NCI-H1694 (cell line): ENCODE measurements around the gene HSPA1A.

Experiments used
- DNase-seq: peaks from one replicate; lab custom pipeline; 2025; lab: John Stamatoyannopoulos, UW

HSPA1A gene

GRCh38 chr6:31865205-31866118 lies 50.1 kb downstream of the HSPA1A start:
- DNase-seq = no peak
